ENCODE measurements around the gene KRT85.

GRCh38 chr12:52350786-52351185, 16.5 kb downstream of the KRT85 start:
- TF ChIP-seq EZH2 (IDR thresholded peaks at IDR 0.05; ENCODE audit: borderline replicate concordance, low read depth, low read length, severe bottlenecking), result no peak
- no peak for TF ChIP-seq CTCF (IDR thresholded peaks at IDR 0.05; ENCODE audit: borderline replicate concordance, extremely low read depth, low read length, poor library complexity, severe bottlenecking)
